Fibroblast of skin of left biceps (primary cell): ENCODE data around the gene GMDS.
A peak's percentile ranks its signal among the peaks of the same experiment; 100 is the strongest.

Source experiments
- DNase-seq, 2 experiments: peaks; one replicate each; pipeline ENCODE4 v3.0.0-alpha.2; 2013; ENCODE audit warnings: low read depth in 2 of 2

The GMDS gene

DNA sequence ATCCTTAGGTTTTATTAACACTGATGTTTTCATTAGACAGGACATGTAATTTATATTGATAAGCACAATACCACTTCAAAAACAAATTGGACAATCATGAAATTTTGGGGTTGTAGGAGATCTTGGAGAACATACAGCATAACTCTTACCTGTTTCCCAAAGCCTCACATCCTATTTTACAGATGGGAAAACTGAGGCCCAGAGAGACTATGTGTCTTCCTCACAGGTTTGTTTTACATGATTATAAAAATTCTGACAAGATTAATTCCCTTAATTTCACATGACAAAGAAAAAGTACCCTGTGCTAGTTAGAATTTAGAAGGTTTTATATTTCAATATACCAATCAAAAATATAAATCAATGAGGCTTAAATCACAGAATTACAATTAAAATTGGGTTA is 145.5 kb downstream of the GMDS start:
- DNase-seq: no peak

DNA sequence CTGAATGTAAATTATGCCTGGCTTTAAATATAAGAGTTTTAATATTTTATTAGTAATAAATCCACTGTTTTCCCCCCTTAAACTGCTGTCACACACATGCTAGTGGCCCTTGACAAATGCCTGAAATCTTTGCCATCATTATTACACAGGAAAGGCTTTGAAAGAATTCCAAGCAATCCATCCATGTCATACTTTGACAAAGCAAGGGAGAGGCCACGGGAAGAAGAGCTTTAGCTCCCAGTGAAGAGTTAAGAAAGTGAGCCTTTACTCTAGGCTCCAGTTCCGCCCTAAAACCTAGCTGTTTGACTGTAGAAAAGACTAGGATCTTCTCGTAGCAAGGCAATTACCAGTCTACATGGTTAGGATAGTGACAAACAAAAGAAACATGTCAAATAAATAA is 147.9 kb downstream of the GMDS start:
- no peak for DNase-seq

DNA sequence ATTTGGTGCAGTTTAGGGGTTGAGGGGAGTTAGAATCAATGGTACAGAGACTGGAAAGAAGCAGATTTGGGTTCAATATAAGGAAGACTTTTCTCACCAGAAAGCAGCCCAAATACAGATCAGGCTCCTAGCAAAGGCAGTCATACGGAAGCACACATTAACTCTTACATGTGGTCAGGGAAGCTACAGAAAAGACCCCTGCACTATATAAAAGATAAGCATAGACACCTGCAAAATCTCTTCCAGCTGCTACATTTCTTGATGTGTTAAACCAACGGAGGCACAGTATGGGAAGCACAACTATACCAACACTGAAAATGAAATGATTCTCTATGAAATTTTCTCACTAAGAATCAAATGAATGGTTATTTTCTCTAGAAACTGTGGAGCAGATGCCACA is 150.8 kb downstream of the GMDS start:
- DNase-seq: no peak

DNA sequence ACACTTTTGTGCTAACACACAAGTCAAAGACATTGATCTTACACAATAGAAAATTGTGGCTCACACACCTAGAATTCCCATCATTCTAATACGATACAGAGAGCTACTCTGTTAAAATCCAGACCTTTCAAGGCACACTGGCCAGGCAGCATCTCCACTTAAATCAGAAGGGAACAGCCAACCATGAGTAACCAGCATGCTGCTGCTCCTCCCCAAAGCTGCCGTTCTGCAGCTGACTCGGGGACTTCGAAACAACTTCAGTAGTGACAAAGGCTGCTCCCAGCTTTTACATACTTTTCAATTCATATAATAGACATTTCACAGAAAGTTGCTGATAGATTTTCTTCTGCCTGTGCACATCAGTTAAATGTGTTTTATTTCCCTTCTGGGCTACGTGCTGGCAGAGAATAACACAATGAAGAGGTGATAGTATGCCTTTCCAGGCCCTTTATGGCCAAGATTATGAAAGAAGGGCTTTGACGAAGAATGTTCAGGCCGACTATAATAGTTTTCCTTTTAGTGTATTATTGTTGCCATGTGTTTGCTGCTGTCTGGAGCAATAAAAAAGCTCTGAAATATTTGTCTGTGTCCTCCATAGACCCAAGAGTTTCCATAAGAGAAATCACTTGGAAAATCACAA is 159.0 kb downstream of the GMDS start:
- peak in 1 of 2 experiments; percentile 19 for DNase-seq

DNA sequence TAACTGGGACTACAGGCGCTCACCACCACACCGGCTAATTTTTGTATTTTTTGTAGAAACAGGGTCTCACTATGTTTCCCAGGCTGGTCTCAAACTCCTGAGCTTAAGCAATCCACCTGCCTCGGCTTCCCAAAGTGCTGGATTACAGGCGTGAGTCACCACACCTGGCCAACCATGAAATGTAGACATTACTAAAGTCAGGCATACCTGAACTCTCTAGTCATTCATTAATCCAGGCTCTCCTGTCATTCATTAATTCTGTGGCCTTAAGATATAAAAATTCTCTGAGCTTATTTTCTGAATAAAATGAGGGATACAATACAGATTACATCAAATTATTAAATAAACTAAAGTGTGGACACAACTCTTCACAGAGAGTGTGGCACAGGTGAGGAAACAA is 159.7 kb downstream of the GMDS start:
- DNase-seq: no peak

DNA sequence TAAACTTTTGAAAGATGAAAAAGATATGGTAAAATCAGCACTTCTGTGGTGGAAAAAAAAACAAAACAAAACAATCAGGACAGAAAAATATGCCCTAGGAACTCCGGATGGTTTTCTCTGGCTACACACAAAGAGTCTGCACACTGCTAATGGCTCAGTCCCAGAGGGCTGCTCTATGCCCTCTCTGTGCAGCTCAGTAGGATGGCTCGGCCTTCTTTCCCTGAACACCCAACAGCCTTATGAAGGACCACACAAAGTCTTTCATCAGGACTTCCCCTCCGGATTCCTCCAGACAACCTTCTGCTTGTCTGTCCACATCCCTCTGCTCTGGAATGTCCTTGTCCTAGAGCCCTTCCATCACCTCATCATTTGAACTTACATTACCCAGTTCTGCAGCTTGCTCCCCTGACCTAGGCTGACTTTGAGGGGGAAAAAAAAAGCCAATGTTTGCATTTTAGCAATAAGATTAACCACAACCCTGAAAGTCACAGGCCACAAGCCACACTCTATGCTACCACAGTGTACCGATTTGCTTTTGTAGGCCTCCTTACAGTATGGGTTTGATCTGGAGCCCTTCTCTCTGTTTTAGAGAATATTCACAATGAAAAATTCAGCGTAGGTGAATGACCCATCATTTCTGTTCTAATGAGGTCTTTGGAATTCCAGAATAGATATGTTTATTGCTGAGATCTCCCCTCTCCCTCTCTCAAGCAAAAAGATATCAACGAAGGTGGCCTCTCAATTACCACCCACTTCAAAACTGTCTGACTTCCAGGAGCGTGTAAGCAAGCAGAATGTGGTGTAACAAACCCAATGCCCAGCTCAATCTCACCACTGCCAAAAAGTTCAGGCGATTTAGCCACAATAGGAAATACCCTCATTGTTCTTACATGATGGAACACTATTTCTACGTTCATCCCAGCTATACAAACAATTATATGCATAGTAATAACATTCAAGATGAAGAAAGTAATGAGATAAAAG is 164.0 kb downstream of the GMDS start:
- DNase-seq: no peak

DNA sequence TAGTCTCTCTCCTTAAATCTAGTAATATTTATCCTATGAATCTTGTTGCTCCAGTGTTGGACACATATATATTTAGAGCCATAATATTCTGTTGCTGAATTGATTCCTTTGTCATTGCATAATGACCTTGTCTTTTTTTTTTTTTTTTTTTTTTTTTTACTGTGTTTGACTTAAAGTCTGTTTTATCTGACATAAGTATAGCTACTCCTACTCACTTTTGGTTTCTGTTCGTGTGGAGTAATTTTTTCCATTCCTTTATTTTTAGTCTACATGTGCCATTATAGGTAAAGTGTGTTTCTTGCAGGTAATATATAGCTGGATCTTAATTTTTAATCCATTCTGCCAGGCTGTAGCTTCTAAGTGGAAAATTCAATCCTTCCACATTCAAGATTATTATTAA is 166.5 kb downstream of the GMDS start:
- no peak for DNase-seq

DNA sequence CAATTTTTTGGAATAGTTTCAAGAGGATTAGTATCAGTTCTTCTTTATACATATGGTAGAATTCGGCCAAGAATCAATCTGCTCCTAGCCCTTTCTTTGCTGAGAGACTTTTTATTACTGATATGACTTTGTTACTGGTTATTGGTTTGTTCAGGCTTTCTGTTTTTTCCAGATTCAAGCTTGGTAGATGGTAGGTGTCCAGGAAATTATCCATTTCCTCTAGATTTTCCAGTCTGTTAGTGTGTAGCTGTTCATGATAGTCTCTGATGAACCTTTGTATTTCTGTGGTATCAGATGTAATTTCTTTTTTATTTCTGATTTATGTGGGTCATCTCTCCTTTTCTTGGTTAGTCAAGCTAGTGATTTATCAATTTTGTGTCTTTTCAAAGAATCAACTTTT is 167.6 kb downstream of the GMDS start:
- no peak for DNase-seq

DNA sequence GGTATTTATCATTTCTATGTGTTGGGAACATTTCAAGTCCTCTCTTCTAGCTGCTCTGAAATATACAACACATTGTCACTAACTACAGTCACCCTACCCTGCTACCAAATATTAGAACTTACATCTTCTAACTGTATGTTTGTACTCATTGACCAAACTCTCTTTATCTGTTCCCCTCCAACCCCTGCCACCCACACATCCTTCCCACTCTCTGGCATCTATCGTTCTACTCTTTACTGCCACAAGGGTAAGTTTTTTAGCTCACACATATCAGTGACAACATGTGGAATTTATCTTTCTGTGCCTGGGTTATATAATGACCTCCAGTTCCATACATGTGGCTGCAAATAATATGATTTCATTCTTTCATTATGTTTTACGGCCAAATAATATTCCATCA is 171.9 kb downstream of the GMDS start:
- no peak for DNase-seq

DNA sequence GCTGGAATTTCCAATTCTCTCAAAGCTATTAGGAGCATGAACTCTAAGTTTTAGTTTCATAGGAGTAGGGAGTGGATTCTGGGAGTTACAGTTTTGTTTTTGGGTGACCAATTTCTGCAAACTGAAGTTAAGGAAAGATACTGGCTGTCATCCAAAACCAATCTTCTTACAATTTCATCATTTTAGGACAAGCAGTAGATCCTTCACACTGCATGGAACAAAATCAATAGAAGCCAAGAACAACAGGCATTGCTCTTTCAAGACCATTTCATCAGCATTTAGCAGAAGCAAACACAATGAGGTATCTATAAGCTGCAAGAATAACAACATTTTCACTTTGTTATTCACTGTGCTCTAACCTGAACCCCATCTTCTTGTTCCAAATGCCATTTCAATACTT is 173.0 kb downstream of the GMDS start:
- peak; percentile 36 to 59 for DNase-seq

DNA sequence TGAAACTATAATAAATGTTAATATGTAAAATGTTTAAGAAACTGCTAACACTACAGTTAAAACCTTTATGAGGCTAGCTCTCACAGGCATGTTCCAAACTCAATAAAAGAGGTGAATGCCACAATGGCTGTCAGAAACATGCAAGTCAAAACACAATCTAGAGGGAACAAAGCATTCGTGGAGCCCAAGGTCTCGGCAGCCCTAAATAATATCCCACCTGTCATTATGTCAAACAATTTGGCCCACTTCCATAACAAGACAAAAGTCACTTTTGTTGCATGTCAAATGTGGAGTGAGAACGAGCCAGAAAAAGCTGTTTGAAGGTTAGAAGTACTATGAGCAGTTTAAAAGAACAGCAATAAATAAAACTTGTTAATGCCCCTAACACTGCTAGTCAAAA is 181.9 kb downstream of the GMDS start:
- no peak for DNase-seq

DNA sequence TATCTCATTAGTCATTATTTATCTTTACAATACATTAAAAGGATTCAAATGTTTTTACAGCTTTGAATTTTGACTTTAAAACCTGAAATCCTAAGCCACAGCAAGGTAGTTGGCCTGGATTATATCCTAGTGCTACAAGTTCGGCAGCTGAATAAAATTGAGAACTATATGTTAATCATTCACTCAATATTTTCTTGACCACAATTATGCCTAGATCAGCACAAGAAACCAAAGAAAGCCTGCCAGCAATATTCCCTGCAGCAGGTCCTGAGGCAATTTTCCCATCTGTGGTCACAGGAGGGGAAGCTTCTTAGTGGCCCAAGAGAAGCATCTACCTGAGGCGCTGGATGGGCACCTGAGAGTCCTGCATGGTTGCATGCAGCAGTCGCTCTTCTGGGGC is 183.5 kb downstream of the GMDS start:
- DNase-seq: peak; percentile 30 to 33

DNA sequence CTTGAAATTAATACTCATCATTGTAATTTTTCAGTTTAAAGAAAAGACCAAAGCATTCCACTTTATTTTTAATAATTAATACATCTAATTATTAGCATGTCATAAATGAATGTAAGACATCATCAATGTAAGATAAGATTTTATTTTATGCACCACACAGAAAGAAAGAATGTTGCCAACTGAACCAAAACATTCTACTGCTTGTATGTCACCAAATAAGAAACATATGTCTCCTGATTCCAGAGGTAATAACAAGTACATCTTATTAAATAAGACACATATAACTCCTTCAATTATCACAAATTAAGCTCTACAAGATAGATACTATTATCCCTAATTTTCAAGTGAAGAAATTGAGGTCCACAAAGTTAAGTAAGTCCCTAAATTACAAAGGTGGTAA is 189.5 kb downstream of the GMDS start:
- DNase-seq: peak; percentile 25 to 30

DNA sequence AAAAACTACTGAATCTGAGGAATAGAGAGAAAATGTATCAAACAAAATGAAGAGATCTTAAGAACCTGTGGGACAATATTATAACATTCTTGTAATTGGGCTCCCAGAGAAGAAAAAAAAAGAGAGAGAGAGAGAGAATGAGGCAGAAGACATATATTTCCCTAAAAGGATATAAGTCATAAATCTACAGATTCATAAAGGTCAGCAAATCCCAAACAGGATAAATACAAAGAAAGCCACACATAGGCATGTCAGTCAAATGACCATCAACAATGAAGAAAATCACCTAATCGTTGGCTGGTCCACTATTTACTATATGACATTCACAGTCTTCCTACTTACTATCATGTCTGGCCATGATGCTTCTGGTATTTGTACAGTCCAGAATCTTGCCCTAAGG is 190.3 kb downstream of the GMDS start:
- DNase-seq: no peak

DNA sequence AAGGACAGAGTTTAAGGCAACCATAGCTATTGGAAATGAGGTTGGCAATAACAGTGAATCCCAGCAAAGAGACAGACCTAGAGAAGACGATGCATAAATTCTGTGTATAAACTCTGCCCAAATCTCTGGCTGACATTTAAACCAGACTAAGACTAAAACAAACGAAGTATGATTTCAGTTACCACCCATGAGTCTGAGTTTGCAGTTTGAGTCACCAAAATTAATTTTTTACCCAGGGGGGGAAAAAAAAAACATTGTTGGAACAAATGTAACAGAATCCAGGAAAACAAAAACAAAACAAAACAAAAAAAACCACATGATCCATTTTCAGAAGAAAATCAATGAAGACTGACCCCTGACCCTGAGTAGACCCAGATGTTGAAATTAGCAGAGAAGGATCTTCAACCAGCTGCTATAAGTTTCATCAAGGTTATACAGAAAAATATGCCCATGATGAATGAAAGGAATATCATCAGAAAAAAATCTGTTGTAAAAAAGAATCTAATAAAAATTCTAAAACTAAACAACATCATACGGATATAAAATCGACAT is 190.8 kb downstream of the GMDS start:
- no peak for DNase-seq

DNA sequence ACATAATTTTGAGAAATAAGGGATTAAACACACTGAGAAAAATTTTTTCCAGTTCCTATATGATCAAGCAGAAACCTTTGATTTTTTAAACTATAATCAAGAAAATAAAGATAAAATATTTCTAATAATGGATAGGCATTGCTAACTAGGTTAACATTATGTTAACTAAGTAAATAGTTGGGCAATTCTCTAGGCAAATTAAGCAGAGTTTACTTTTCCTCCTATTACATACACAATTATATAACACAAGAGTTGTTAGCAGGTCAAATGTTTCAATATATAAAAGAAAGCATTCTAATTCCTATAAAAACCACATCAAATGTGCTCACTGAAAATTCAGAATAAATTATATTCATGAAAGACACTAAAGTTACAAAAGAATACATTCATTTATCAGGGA is 191.7 kb downstream of the GMDS start:
- no peak for DNase-seq

DNA sequence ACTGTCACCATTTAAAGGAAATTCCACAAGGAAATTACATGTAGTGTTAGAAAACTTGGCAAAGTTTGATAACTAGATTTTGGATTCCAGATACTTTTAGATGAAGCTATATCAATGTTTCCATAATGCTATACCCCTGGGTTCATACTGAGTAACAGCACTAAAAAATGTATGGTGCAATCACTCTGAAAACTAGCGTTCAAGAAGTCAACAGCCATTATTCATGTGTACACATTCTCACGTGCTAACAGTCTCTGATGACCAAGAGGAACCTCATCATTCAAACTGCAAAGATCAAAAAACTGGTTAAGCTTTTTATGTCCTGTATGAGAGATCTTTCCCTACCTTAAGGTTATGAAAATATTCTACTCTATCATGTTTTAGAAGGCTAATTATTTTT is 197.6 kb downstream of the GMDS start:
- peak in 1 of 2 experiments; percentile 21 for DNase-seq

DNA sequence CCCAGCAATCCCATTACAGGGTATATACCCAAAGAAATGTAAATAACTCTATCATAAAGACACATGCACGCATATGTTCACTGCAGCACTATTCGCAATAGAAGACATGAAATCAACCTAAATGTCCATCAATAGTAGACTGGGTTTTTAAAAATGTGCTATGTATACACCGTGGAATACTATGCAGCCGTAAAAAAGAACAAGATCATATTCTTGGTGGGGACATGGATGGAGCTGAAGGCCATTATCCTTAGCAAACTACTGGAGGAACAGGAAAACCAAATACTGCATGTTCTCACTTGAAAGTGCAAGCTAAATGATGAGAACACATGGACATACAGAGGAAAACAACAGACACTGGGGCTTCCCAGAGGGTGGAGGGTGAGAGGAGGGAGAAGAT is 201.2 kb downstream of the GMDS start:
- DNase-seq: no peak

DNA sequence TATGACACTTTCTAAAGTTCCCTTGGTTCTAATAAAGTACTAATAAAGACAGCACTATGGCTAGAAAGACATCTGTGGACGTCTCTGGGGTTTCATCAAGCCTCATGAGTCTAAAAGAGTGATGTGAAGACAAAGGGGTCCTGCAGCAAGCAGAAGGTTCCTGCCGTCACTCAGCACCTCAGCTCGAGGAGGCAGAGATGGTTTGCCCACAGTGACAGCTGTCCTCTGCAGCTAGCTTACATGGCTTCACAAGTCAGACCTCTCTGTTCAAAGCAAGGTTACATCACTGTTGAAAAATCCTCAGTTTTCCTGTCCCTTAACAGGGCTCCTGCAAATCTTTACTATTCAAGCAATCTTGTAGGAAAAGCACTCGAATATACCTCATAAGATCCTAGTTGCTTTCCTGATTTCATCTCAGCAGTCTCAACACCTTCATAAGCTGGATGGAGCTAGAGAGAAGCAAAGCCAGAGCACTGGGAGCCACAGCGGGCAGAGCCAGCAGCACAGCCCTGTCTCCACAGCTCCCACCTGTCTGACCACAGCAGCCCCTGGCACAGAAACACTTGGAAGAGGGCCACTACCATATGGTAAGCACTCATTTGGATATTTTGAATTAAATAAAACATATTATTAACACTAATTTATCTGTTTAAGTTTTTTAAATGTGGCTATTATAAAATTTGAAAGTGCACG is 202.3 kb downstream of the GMDS start:
- no peak for DNase-seq

DNA sequence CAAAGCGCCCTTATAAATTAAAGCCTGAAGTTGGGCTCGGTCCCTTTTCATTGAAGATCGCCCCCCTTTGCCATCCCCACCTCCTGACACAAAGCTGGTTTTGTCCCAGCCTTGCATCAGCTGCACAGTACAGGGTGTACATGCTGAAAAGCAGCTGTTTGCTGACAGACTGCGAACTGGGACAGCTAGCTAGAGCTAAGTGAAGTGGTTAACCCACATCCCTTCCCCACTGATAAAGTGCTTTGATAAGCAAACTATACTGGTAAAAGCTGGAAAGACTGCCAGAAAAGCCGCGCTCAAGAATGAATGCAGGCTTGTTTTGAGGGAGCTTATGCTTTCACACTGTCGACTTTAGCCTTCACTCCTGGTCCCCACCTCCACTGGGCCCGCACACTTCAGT is 207.3 kb downstream of the GMDS start:
- no peak for DNase-seq

DNA sequence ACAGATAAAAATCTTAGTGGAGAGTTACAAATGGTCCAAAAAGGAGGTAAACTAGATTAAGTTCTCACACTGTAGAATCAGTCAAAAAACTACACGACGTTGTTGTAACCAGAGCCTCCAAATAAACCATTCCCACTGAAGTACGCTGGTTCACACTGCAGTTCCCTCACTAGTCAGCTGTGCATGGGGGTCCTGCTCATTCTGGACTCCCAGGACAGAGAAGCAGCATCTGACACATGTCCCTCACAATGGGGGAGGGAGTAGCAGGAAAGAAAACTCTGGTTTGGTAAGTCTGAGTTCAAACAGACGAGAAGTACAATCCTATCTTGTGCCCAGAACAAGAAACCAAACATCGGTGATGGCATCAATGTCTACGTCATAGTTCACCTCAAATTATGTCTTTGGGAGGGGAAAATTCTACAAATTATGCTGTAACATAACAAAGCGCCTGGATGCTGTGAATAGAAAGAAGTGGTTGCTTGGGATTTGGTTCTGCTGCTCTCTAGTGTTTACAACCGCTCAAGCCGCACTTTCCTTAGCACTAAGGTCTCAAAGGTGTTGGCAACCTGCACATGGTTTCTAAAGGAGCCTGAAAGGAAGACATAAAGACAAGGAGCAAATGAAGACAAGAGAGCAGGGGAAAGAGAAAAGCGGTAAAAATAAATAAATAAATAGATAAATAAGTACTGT is 208.0 kb downstream of the GMDS start:
- no peak for DNase-seq

DNA sequence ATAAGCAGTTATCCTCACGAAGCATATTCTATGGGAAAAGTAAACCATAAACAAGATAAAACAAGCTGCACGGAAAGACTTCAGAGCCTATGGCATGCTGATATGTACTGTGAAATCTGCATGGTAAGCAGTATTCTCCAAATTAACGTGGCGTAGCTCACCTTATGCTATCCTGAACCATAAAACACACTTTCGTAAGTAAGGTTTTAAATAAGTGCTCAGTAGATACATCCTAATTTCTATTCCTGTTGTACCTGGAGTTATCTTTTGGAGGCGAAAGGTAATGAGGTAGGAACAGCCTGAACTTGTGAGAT is 208.7 kb downstream of the GMDS start:
- no peak for DNase-seq
